Esophagus squamous epithelium (tissue), 4 donors: ENCODE data around the gene M6PR.

ENCODE experiments used
- CTCF ChIP-seq, 6 experiments: fragments of 450-650 bp in 4 of 6; fragments of 200-600 bp in 2 of 6; sonication (generic) in 2 of 6; IDR thresholded peaks; one replicate each; pipeline ENCODE4 v1.5.1; 2016 to 2019; ENCODE audit warnings: antibody characterized with exemption in 6 of 6, mild to moderate bottlenecking in 4 of 6, moderate library complexity in 4 of 6
- POLR2A ChIP-seq, 4 donors: fragments of 450-650 bp; IDR thresholded peaks; one replicate each; pipeline ENCODE4 v1.6.1; 2017; ENCODE audit warnings: antibody characterized with exemption in 4 of 4, mild to moderate bottlenecking in 4 of 4, moderate library complexity in 3 of 4

GRCh38 chr12:8941691-8942478 lies 7.6 kb downstream of the M6PR start:
- TF ChIP-seq POLR2A (IDR thresholded peaks at IDR 0.05) (no peak), CTCF (IDR thresholded peaks at IDR 0.05) (no peak)
